Stimulated activated naive CD8-positive, alpha-beta T cell treated with anti-CD3 and anti-CD28 coated beads, Interleukin-15, amount 100 ng/mL, for 72 hours (primary cell): ENCODE measurements around the gene CCDC59.
"Not testable (repeated sequence)": the region's sequence is repeated elsewhere in the genome, so short reads cannot be mapped to it uniquely, and the experiment has no call there.

ENCODE experiments used
- ATAC-seq: fragments of 150-1000 bp; cut with Tn5 transposase; 2 replicates; pipeline ENCODE4 v1.10.0; 2021; ENCODE audit warnings: mild to moderate bottlenecking, moderate library complexity
- DNase-seq, 2 donors: peaks; one replicate each; pipeline ENCODE4 v3.0.0; 2021 to 2022
- H3K27ac Mint-ChIP-seq, 2 donors: one replicate each; pipeline ENCODE4 v1.8.0; 2022; ENCODE audit warnings: mild to moderate bottlenecking in 2 of 2, mixed read lengths in 2 of 2, moderate library complexity in 2 of 2
- H3K27me3 Mint-ChIP-seq: one replicate; pipeline ENCODE4 v1.8.0; 2022; ENCODE audit warnings: mixed read lengths
- H3K4me1 Mint-ChIP-seq: one replicate; pipeline ENCODE4 v1.8.0; 2022; ENCODE audit warnings: mild to moderate bottlenecking, mixed read lengths
- H3K4me3 Mint-ChIP-seq, 2 donors: one replicate each; pipeline ENCODE4 v1.8.0; 2022; ENCODE audit warnings: mild to moderate bottlenecking in 2 of 2, mixed read lengths in 2 of 2, moderate library complexity in 1 of 2
- H3K9me3 Mint-ChIP-seq, 2 donors: one replicate each; pipeline ENCODE4 v1.8.0; 2022; ENCODE audit warnings: mixed read lengths in 2 of 2

CCDC59 gene, protein sequence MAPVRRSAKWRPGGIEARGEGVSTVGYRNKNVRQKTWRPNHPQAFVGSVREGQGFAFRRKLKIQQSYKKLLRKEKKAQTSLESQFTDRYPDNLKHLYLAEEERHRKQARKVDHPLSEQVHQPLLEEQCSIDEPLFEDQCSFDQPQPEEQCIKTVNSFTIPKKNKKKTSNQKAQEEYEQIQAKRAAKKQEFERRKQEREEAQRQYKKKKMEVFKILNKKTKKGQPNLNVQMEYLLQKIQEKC

DNA sequence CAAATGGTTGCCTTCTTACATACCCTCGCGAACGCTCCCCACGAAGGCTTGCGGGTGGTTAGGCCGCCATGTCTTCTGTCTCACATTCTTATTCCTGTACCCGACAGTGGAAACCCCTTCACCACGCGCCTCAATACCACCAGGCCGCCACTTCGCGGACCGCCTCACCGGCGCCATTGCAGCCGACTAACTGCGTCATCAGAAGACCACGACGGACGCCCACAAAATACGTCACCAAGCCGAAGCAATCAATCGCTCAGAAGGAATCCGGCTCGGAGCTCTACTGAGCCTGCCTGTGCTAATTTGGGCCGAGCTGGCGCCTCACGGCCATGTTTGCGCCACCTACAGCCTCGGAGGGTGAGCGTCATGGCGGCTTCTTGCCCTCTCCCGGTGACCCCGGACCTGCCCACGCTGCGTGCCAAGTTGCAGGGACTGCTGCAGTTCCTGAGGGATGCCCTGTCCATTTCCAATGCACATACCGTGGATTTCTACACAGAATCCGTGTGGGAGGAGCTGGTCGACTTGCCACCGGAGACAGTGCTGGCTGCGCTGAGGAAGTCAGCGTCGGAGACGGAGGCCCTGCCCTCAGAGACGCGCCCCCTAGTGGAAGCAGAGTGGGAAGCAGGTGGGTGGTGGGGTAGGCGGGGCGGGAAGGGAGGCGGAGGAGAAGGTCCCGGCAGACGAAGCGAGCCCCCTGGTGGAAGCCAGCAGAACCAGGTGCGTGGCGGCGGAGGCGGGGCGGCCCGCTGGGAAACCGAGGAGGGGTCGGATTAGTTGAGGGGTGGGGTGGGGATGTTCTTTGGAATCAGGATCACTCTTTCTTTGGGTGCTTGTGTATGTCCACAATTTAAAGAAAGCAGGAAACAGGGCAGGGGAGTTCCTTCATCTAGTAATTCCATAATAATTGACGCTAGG, at the start of gene CCDC59, which contains the start of gene METTL25:
Gene CCDC59 (minus strand): TSS at position 188 of the 915 bp plus-strand sequence. CDS start 11 bp downstream, at position 177.
Gene METTL25 (plus strand): TSS at position 330 of the 915 bp plus-strand sequence. CDS start 37 bp downstream, at position 367.
- Mint-ChIP-seq H3K4me1 (peaks cover 51% of the 10 kb centered on the region), H3K4me3 (peak within 1 kb of the TSS; percentile 95 to 97), H3K9me3 (peaks cover 0 to 8% of the 10 kb centered on the region in 2 donors), H3K27me3 (no peaks in the 10 kb centered on the region), H3K27ac (peak within 1 kb of the TSS; percentile 99 to 100)
- peak; percentile 96 for ATAC-seq
- DNase-seq: peak; percentile 93 to 96

DNA sequence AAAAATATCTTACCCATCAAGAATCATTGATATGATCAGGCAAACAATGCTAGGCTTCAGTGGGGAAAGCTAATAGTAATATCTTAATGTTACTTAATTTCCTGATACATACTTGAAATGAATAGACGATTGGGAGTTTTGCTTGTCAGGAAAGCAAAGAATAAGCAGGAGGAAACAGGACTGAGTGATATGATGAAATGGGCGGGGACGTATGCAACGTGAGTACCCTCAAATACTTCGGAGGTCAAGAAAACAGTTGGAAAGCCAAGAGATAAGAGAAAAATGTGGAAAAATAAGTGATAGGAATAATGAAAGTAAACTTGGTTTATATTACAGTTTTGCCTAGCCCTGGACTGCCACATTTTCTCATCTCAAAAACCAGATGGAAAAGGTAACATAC, 49.3 kb upstream of the CCDC59 start:
- DNase-seq (no peak), ATAC-seq (no peak)
- Mint-ChIP-seq H3K4me1 (no peaks in the 10 kb centered on the region), H3K9me3 (no peaks in the 10 kb centered on the region), H3K4me3 (no peak overlapping the region), H3K27ac (no peak overlapping the region), H3K27me3 (no peaks in the 10 kb centered on the region)

DNA sequence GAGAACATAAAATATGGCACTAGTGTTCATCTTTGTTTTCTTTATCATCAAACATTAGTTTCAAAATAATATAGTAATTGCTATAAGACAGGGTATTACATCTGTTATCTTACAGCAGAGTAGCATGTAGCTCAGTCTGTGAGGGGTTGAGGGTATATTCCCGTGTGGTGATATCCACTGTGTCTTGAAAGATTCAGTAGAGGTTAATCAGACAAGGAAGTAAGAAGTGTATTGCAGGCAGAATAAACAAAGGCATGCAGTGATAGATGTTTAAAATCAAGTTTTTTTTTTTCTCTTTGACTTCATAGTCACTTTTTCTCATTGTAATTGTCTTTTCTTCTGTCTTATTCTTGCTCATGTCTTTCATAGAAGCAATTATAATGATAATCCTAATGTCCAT, 48.5 kb upstream of the CCDC59 start:
- Mint-ChIP-seq H3K27me3 (no peaks in the 10 kb centered on the region), H3K4me1 (no peaks in the 10 kb centered on the region), H3K4me3 (no peak overlapping the region), H3K27ac (no peak overlapping the region), H3K9me3 (no peaks in the 10 kb centered on the region)
- no peak for ATAC-seq
- no peak for DNase-seq

DNA sequence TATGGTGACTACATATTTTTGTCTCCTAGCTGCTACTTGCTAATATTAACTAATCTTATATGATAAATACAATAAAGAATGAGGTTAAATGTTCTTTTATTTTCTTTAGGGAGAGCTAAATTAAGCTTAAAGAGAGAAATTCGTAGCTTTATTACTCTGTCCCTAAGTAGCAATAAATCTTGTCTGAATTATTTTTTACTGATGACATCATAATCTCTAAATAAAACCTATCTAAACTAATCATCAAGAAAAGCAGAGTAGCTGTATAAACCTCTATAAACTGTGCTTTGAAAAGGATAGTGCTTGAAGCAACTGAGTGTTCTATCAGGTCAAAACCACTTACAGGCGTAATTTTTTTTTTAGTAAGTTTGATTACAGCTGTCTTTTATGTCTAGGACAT, 42.6 kb upstream of the CCDC59 start:
- H3K9me3 Mint-ChIP-seq: no peaks in the 10 kb centered on the region
- H3K27me3 Mint-ChIP-seq: no peaks in the 10 kb centered on the region
- no peak for DNase-seq
- no peak overlapping the region for H3K27ac Mint-ChIP-seq
- no peak overlapping the region for H3K4me3 Mint-ChIP-seq
- no peak for ATAC-seq
- no peaks in the 10 kb centered on the region for H3K4me1 Mint-ChIP-seq

DNA sequence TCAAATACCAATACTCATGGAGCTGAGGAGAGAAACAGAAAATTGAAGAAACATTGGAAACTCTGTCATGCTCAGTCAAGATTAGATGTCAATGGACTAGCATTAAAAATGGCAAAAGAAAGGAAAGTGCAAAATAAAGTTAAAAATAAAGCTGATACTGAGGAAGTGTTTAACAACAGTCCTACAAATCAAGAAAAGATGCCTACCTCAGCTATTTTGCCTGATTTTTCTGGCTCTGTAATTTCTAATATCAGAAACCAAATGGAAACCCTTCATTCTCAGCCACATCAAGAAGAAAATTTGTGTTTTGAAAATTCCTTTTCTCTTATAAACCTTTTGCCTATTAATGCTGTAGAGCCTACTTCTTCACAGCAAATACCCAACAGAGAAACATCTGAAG, 40.7 kb upstream of the CCDC59 start:
- no peaks in the 10 kb centered on the region for H3K4me1 Mint-ChIP-seq
- no peaks in the 10 kb centered on the region for H3K27me3 Mint-ChIP-seq
- no peak overlapping the region for H3K4me3 Mint-ChIP-seq
- ATAC-seq: no peak
- H3K27ac Mint-ChIP-seq: no peak overlapping the region
- DNase-seq: no peak
- no peaks in the 10 kb centered on the region for H3K9me3 Mint-ChIP-seq

DNA sequence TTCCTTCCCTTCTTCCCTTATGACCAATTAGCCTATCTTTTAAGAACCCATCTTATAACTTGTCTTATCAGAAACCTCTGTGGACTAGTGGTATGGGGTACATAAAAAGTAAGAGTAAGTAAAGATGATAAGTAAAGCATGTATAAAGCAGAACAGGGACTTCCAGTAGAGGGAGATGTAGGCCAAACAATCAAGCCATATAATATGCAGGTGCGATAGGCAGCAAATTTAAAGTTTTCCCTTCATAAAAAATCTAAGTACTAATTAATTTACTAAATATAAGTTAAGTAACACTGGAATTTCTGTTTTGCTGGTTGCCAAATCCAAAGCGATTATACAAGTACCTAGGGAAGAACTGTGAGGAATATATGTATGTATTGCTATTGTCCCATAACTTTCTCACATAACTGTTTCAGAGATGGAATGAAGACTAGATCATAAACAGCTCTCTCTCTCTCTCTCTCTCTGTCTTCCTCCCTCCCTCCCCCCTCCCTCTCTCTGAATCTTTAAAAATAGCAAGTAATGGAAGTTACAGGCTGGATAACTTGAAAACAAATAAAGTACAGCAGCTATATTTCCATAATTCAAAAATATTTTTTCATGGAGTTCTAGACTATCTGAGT, 25.9 kb upstream of the CCDC59 start:
- no peak overlapping the region for H3K27ac Mint-ChIP-seq
- DNase-seq (no peak), ATAC-seq (no peak)
- no peaks in the 10 kb centered on the region for H3K4me1 Mint-ChIP-seq
- H3K4me3 Mint-ChIP-seq: no peak overlapping the region
- no peaks in the 10 kb centered on the region for H3K27me3 Mint-ChIP-seq
- no peaks in the 10 kb centered on the region for H3K9me3 Mint-ChIP-seq

DNA sequence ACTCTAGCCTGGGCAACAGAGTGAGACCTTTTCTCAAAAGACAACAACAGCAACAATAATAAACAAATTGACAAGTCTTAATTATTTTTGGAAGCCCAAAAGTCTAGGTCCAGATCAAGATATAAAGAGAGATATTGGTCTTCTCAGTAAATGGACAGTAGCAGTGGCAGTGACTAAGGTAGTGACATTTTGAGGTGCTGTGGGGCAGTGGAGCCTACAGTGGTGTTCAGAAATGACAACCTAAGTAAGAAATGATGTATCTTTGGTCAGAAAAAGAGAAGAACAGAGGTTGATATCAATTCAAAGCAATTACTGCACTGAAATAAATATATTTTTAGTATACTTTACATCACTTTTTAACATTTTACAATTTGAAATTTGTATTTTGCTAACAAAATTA, 20.8 kb upstream of the CCDC59 start:
- Mint-ChIP-seq H3K27ac (no peak overlapping the region), H3K9me3 (peaks cover 0 to 10% of the 10 kb centered on the region in 2 donors), H3K4me1 (no peaks in the 10 kb centered on the region), H3K27me3 (no peaks in the 10 kb centered on the region), H3K4me3 (no peak overlapping the region)
- DNase-seq (no peak), ATAC-seq (no peak)

DNA sequence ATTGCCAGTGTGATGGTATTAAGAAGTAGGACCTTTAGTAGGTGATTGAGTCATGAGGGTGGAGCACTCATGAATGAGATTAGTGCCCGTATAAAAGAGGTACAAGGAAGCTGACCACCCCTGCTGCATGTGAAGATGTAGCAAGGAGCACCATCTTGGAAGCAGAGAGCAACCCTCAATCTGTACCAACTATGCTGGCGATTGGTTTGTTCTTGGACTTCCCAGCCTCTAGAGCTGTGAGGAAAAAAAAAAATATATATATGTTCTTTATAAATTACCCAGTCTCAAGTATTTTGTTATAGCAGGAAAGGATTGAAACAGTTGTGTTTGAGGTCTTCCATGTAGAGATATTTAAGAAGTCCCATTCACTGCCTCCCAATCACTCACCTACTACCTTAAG, 17.0 kb upstream of the CCDC59 start:
- Mint-ChIP-seq H3K4me1 (no peaks in the 10 kb centered on the region), H3K27ac (no peak overlapping the region), H3K9me3 (peaks cover 0 to 18% of the 10 kb centered on the region in 2 donors), H3K4me3 (no peak overlapping the region), H3K27me3 (no peaks in the 10 kb centered on the region)
- ATAC-seq (no peak), DNase-seq (no peak)

DNA sequence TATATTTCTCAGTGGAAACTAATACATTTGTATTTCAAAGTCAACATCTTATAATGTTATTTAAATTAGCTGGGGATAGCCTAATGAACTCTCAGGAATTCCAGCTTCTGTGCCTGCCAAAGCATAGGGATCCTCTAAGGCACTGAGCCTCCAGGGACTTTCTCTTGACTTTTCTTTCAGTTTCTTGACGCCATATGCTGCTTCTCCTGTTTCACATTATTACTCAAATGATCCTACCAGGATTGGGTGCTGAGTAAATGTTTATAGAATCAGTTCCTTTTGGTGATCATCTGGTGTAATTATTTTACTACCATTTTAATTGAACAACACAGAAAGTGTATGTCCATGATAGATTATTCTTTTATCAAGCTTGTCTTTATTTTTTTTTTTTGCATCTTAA, 8.0 kb upstream of the CCDC59 start:
- no peak overlapping the region for H3K27ac Mint-ChIP-seq
- DNase-seq: no peak
- H3K27me3 Mint-ChIP-seq: no peaks in the 10 kb centered on the region

DNA sequence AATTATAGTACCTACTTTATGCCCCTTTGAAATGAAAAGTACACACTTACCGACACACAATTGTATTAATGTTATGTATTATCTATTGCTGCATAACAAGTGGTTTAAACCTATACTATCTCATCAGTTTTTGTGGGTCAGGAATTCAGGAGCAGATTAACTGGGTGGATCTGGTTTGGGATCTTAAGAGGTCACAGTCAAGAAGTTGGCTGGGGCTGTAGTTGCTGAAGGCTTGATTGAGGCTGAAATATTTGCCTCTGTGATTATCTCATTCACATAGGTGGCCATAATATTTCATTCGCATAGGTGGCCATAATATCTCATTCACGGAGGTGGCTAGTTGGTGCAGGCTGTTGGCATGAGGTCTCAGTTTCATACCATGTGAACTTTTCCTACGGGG, 5.8 kb upstream of the CCDC59 start:
- DNase-seq (no peak), ATAC-seq (no peak)
- Mint-ChIP-seq H3K4me1 (peaks cover 33% of the 10 kb centered on the region), H3K9me3 (peaks cover 0 to 8% of the 10 kb centered on the region in 2 donors), H3K27me3 (no peaks in the 10 kb centered on the region), H3K27ac (no peak overlapping the region), H3K4me3 (no peak overlapping the region)

More for the DNA sequence above, 8.0 kb upstream of the CCDC59 start:
- Mint-ChIP-seq H3K4me3 (no peak overlapping the region), H3K4me1 (peaks cover 17% of the 10 kb centered on the region), H3K9me3 (no peaks in the 10 kb centered on the region)
- ATAC-seq: no peak

DNA sequence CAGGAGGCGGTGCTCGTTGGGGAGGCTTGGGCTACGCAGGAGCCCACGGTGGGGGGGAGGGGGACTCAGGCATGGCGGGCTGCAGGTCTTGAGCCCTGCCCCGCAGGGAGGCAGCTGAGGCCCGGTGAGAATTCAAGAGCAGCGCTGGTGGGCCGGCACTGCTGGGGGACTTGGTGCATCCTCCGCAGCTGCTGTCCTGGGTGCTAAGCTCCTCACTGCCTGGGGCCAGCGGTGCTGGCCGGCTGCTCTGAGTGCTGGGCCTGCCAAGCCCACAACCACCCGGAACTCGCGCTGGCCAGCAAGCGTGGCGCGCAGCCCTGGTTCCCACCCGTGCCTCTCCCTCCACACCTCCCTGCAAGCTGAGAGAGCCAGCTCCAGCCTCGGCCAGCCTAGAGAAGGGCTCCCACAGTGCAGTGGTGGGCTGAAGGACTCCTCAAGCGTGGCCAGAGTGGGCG, 3.3 kb upstream of the CCDC59 start:
- DNase-seq: no peak
- ATAC-seq: no peak
- Mint-ChIP-seq H3K9me3 (peaks cover 0 to 8% of the 10 kb centered on the region in 2 donors), H3K4me1 (peaks cover 36% of the 10 kb centered on the region), H3K4me3 (no peak overlapping the region), H3K27ac (no peak overlapping the region), H3K27me3 (no peaks in the 10 kb centered on the region)

DNA sequence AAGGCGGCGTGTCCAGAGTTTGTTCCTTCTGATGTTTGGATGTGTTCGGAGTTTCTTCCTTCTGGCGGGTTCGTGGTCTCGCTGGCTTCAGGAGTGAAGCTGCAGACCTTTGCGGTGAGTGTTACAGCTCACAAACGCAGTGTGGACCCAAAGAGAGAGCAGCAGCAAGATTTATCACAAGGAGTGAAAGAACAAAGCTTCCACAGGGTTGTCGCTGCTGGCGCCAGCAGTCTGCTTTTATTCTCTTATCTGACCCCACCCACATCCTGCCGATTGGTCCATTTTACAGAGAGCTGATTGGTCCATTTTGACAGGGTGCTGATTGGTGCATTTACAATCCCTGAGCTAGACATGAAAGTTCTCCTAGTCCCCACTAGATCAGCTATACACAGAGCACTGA, 2.6 kb upstream of the CCDC59 start:
- not testable (repeated sequence) for H3K27me3 Mint-ChIP-seq, H3K27ac Mint-ChIP-seq, ATAC-seq, H3K9me3 Mint-ChIP-seq, H3K4me3 Mint-ChIP-seq, DNase-seq
- peaks cover 43% of the 10 kb centered on the region for H3K4me1 Mint-ChIP-seq

DNA sequence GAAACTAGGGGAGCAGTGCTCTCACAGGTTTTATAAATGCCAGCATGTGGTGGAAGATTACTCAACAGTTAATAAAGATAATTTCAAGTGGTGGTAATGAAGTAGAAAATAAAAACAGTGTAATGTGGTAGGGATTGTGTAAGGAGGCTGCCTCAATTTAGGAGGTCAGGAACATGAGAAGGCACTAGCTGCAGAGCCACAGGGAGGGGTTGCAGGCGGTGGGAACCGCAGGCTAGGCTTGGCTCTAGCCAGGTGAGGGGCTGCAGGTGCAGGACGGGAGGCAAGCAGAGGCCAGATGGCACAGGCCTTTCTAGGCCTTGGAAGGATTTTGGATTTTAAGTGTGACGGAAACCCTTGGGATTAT, 910 bp upstream of the CCDC59 start:
- peak in 1 of 2 donors; percentile 14 for DNase-seq
- peak; percentile 6 for ATAC-seq

DNA sequence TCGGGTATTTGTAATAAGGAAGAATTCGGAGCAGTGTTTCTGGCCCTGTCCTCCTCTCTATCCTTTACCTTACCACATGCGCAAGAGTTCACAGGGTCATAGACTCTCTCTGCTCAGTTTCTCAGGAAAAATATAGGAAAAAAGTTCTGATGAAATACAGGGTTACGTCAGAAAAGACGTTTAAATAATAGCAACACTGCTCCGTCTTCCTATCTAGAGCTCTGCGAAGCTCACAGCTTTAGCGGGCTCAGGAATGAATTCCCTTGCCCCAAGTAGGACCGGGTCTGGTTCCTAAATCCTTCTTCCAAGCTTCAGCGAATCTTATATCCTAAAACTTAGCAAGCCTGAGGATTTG, 365 bp downstream of the CCDC59 start:
- H3K4me3 Mint-ChIP-seq: peak overlapping the region; percentile 95 to 97
- no peaks in the 10 kb centered on the region for H3K27me3 Mint-ChIP-seq
- peaks cover 0 to 8% of the 10 kb centered on the region in 2 donors for H3K9me3 Mint-ChIP-seq
- no peak for DNase-seq
- peak overlapping the region; percentile 99 to 100 for H3K27ac Mint-ChIP-seq
- peaks cover 51% of the 10 kb centered on the region for H3K4me1 Mint-ChIP-seq
- ATAC-seq: no peak

More for the DNA sequence above, 910 bp upstream of the CCDC59 start:
- Mint-ChIP-seq H3K4me3 (peak overlapping the region; percentile 95 to 97), H3K9me3 (peaks cover 0 to 8% of the 10 kb centered on the region in 2 donors), H3K4me1 (peaks cover 53% of the 10 kb centered on the region), H3K27me3 (no peaks in the 10 kb centered on the region), H3K27ac (peak overlapping the region; percentile 99 to 100)

DNA sequence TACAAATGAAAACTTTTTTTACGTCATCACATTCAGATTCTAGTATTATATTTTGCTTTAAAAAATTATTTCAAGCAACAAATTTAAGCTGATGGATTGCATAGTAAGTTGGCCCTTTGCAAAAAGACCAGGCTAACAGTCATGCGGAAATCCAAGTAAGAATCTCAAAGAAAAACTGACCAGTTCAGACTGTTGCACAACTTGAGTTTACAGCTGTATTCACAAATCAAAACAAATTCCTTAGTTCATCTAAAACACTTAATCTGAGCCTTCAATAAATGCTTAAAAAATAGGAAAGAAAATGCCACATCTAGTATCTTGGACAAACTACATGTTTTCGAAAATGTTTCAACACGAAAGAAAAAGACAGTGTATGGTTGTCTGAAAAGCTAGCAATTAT, 847 bp downstream of the CCDC59 start:
- DNase-seq (no peak), ATAC-seq (no peak)
- H3K27me3 Mint-ChIP-seq: no peaks in the 10 kb centered on the region
- H3K27ac Mint-ChIP-seq: peak overlapping the region; percentile 99 to 100
- H3K4me1 Mint-ChIP-seq: peaks cover 46% of the 10 kb centered on the region
- peaks cover 0 to 8% of the 10 kb centered on the region in 2 donors for H3K9me3 Mint-ChIP-seq
- H3K4me3 Mint-ChIP-seq: peak overlapping the region; percentile 95 to 97

DNA sequence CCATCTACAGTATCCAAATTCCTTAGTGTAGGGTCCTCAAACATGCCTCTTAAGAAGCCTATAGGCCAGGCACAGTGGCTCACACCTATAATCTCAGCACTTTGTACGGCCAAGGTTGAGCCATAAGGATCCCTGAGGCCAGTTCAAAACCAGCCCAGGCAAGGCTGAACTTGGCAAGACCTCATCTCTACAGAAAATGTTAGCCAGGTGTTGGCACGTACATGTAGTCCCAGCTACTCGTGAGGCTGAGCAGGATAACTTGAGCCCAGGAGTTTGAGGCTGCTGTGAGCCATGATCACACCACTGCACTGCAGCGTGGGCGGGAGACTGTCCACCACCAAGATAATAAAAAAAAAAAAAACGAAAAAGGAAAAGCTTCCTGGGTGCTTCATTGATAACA, 6.8 kb downstream of the CCDC59 start:
- Mint-ChIP-seq H3K4me3 (no peak overlapping the region), H3K27ac (no peak overlapping the region), H3K27me3 (no peaks in the 10 kb centered on the region), H3K9me3 (no peaks in the 10 kb centered on the region), H3K4me1 (peaks cover 19% of the 10 kb centered on the region)
- ATAC-seq (no peak), DNase-seq (no peak)
